ENCODE data around the gene EFCAB14.
"Not testable (repeated sequence)": the region's sequence is repeated elsewhere in the genome, so short reads cannot be mapped to it uniquely, and the experiment has no call there.

EFCAB14 gene

DNA sequence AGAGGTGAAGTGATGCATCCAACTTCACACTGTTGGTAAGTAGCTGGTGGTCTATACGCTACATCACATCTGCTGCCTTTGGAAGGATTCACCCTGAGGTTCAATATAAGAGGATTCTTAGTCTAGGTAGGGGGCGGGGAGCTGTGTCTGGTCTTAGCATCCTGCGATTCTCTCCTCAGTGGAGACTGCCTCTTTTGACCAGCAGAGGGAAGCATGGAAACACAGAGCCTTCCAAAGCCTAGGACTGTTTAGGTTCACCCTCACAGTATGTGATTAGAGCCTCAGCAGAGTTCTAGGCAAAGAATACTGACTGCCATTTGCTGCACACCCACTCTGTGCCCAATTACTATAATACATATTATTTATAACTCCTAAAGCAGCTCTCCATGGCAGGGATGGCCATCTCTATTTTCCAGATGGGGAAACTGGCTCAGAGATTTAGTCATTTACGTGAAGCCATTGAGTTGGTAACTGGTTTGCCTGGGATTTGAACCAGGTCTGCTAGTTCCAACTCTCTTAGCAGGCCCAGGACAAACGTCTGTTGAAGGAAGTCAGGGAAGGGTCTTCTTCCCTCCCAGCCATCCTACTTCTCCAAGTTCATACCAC, 28.9 kb upstream of the EFCAB14 start:
- no peak overlapping the region for H3K4me3 ChIP-seq (ENCODE audit: low read depth, low read length)
- TF ChIP-seq, protein P1, sequence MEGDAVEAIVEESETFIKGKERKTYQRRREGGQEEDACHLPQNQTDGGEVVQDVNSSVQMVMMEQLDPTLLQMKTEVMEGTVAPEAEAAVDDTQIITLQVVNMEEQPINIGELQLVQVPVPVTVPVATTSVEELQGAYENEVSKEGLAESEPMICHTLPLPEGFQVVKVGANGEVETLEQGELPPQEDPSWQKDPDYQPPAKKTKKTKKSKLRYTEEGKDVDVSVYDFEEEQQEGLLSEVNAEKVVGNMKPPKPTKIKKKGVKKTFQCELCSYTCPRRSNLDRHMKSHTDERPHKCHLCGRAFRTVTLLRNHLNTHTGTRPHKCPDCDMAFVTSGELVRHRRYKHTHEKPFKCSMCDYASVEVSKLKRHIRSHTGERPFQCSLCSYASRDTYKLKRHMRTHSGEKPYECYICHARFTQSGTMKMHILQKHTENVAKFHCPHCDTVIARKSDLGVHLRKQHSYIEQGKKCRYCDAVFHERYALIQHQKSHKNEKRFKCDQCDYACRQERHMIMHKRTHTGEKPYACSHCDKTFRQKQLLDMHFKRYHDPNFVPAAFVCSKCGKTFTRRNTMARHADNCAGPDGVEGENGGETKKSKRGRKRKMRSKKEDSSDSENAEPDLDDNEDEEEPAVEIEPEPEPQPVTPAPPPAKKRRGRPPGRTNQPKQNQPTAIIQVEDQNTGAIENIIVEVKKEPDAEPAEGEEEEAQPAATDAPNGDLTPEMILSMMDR (IDR thresholded peaks at IDR 0.05; ENCODE audit: borderline replicate concordance, insufficient read depth, low read depth, low read length): peak; percentile 36; the same call in 1 of the 2 replicates

DNA sequence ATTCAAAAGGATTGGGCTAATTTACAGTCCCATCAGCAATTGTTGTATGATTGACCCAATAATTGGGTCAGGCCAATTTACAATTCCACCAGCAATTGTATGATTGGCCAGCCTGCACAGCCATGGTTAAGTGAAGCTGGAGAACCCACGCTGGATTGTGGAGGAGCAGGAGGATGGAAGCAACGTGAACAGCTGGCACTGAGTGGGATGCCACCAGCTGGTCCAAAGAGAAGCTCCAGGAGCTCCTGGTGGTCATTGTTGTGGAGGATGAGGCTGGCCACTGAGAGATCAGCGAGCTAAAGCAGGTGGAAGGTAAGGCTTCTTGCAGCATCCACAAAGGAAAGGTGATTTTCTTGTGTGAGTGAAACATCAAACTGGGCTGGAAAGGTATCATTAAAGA, 23.2 kb upstream of the EFCAB14 start:
- no peak overlapping the region for H3K4me3 ChIP-seq (ENCODE audit: low read depth, low read length)
- TF ChIP-seq, protein P1 (IDR thresholded peaks at IDR 0.05; ENCODE audit: borderline replicate concordance, insufficient read depth, low read depth, low read length): no peak

DNA sequence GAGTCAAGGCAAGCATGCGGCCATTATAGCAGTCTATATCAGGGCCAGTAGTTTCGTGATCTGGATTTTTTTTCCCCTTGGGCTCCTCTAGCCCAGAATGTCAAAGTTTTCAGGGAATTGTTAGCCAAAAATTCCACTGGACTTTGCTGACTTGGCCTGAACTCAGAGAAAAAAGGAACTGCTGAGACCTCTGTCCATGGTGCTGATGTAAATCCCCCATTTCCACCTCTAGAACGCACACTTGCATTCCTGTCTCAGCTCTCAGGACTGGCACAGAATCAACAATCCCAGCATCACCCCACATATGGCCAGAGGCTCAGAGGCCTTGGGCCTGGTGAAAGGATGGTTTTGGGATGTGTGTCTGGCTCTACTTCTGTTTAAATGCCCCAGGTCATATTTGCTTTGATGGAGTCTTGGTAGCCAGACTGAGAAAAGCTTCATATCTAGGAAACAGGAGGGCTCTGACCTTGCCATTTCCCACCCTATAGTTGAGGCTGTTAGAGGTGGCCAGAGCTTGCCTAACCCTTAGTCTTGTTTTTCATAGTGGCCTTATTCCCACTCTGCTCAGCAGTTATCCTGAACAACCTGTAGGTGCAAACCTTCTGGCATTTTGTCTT, 16.9 kb upstream of the EFCAB14 start:
- H3K4me3 ChIP-seq (ENCODE audit: low read depth, low read length): no peak overlapping the region
- TF ChIP-seq, protein P1 (IDR thresholded peaks at IDR 0.05; ENCODE audit: borderline replicate concordance, insufficient read depth, low read depth, low read length): 0 out of 2 replicates have a peak, but pooled peaks have one; percentile 11

DNA sequence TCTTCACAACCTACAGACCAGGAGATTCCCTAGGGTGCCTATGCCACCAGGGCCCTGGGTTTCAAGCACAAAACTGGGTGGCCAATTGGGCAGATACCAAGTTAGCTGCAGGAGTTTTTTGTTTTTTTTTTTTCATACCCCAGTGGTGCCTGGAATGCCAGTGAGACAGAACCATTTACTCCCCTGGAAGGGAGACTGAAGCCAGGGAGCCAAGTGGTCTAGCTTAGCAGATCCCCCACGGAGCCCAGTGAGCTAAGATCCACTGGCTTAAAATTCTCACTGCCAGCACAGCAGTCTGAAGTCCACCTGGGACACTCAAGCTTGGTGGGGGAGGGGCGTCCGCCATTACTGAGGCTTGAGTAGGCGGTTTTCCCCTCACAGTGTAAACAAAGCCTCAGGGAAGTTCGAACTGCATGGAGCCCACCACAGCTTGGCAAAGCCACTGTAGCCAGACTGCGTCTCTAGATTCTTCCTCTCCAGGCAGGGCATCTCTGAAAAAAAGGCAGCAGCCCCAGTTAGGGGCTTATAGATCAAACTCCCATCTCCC, 9.5 kb upstream of the EFCAB14 start:
- not testable (repeated sequence) for H3K4me3 ChIP-seq (ENCODE audit: low read depth, low read length)

DNA sequence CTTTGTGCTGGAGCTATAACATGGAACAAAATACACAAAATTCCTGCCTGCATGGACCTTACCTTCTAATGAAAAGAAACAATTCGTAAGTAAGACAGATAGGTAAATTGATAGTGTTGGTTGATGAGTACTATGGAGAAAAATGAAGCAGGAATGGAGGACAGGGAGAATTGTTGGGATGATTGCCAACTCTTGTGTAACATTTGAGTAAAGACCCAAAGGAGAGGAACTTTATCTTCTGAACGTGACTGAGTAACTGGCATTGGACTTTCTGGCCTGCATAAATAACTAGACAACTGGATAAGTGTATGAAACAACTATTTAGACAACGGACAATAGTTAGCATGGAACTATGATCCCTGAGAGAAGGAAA, 6.8 kb upstream of the EFCAB14 start:
- H3K4me3 ChIP-seq (ENCODE audit: low read depth, low read length): no peak overlapping the region
- TF ChIP-seq, protein P1 (IDR thresholded peaks at IDR 0.05; ENCODE audit: borderline replicate concordance, insufficient read depth, low read depth, low read length): no peak

DNA sequence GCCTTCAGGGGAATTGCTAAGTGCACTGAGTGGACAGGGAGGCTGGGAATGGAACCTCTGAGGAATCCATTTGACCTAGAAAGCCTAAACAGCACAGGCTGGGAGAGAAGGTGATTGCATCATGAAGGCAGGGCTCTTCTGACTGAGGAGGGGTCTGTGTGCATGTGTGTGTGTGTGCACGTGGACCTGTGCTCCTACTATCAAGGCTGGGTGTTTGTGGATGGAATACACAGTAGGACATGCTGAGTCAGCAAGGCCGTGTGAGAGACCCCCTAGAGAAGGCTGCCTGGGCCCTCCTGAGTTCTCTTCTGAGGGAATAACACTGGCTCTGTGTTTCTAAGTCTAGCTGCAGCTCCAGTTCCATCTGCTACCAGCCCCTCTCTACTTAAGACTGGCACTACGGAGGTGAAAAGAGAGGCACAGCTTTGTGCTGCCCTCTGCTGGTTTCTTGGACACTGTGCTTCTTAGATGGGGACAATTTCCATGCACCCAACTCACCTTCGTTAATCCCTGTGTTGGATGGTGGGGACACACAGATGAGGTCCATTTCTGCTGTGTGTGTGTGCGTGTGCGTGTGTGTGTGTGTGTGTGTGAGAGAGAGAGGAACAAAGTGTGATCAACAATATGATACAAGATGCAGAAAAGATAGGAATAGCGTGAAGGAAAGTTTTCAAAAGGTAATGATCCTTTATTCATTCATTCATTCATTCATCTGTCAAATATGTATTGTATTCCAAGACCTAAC, 6.2 kb upstream of the EFCAB14 start:
- TF ChIP-seq, protein P1 (IDR thresholded peaks at IDR 0.05; ENCODE audit: borderline replicate concordance, insufficient read depth, low read depth, low read length): peak; percentile 82
- no peak overlapping the region for H3K4me3 ChIP-seq (ENCODE audit: low read depth, low read length)

DNA sequence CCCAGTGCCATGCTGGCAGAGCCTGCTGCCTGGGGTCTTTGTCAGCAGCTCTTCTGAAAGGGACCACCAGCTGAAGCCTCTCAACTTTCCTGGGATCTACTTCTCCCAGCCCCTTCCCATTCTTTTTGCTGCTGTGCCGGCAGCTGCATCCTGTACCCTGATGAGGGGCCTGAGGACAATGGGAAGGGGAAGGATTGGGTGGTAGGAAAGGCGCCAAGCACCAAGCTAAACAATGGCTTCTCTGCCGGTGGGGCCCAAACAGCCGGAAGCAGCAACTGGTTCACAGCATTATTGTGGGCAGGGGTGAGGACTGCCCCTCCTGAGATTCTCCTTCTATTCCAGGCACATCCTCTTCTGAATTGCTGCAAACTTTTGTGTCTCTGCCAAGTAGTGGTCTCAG, 5.0 kb upstream of the EFCAB14 start:
- TF ChIP-seq, protein P1 (IDR thresholded peaks at IDR 0.05; ENCODE audit: borderline replicate concordance, insufficient read depth, low read depth, low read length): no peak
- no peak overlapping the region for H3K4me3 ChIP-seq (ENCODE audit: low read depth, low read length)

All from GM12875 (cell line).